Stromal cell of bone marrow (primary cell): ENCODE measurements around the gene NLGN1.
"Not testable (repeated sequence)": the region's sequence is repeated elsewhere in the genome, so short reads cannot be mapped to it uniquely, and the experiment has no call there.

Source experiments
- DNase-seq: peaks from one replicate; pipeline ENCODE4 v3.0.0-alpha.2; 2012; ENCODE audit warnings: low read depth

Gene NLGN1

GRCh38 chr3:173567997-173568396, 170.5 kb downstream of the NLGN1 start:
- DNase-seq: no peak

GRCh38 chr3:173568623-173569022, 171.1 kb downstream of the NLGN1 start:
- DNase-seq: no peak

GRCh38 chr3:173583496-173583895, 186.0 kb downstream of the NLGN1 start:
- DNase-seq: no peak

GRCh38 chr3:173584093-173584837, 186.7 kb downstream of the NLGN1 start:
- peak; percentile 35 for DNase-seq

- DNase-seq: peak; percentile 22
These were observed 187.6 kb downstream of the NLGN1 start for GRCh38 chr3:173584838-173585831.

GRCh38 chr3:173586166-173586565, 188.6 kb downstream of the NLGN1 start:
- no peak for DNase-seq

GRCh38 chr3:173587055-173587454, 189.5 kb downstream of the NLGN1 start:
- no peak for DNase-seq

- no peak for DNase-seq
These were observed 191.0 kb downstream of the NLGN1 start for GRCh38 chr3:173588556-173588955.

- no peak for DNase-seq
These were observed 191.6 kb downstream of the NLGN1 start for GRCh38 chr3:173589116-173589515.

- no peak for DNase-seq
These were observed 193.9 kb downstream of the NLGN1 start for GRCh38 chr3:173591401-173591800.

- DNase-seq: not testable (repeated sequence)
These were observed 197.3 kb downstream of the NLGN1 start for GRCh38 chr3:173594881-173595280.

- DNase-seq: no peak
These were observed 202.1 kb downstream of the NLGN1 start for GRCh38 chr3:173599673-173600072.

GRCh38 chr3:173614522-173614921, 217.0 kb downstream of the NLGN1 start:
- DNase-seq: no peak

GRCh38 chr3:173615661-173616060, 218.1 kb downstream of the NLGN1 start:
- no peak for DNase-seq

GRCh38 chr3:173617490-173617889, 219.9 kb downstream of the NLGN1 start:
- DNase-seq: no peak

- no peak for DNase-seq
These were observed 220.6 kb downstream of the NLGN1 start for GRCh38 chr3:173618148-173618547.

- no peak for DNase-seq
These were observed 221.2 kb downstream of the NLGN1 start for GRCh38 chr3:173618703-173619102.

GRCh38 chr3:173622166-173622565, 224.6 kb downstream of the NLGN1 start:
- no peak for DNase-seq

- no peak for DNase-seq
These were observed 226.5 kb downstream of the NLGN1 start for GRCh38 chr3:173624086-173624485.

GRCh38 chr3:173630849-173631248, 233.3 kb downstream of the NLGN1 start:
- no peak for DNase-seq

GRCh38 chr3:173632945-173633344, 235.4 kb downstream of the NLGN1 start:
- DNase-seq: no peak

- DNase-seq: no peak
These were observed 238.3 kb downstream of the NLGN1 start for GRCh38 chr3:173635826-173636225.

- no peak for DNase-seq
These were observed 241.6 kb downstream of the NLGN1 start for GRCh38 chr3:173639098-173639497.
